T-helper 17 cell (primary cell): ENCODE measurements around the gene LINC01488. TPM values are rescaled to one million over a fixed set of nuclear protein-coding genes. Genes with fewer than 3 reads are reported as not detected.
A peak's percentile ranks its signal among the peaks of the same experiment; 100 is the strongest.

ENCODE experiments used
- ATAC-seq: fragments of 150-1000 bp; cut with Tn5 transposase; 2 replicates; pipeline ENCODE4 v1.10.0; 2021; ENCODE audit warnings: mild to moderate bottlenecking, moderate library complexity
- DNase-seq, 3 donors: peaks; one replicate each; pipeline versions ENCODE4 v3.0.0 to v3.0.0-alpha.2; 2020 to 2021
- H3K9me3 ChIP-seq: one replicate; pipeline ENCODE4 v1.7.0; 2013; ENCODE audit warnings: low read length, mild to moderate bottlenecking; ENCODE audit not compliant: control insufficient read depth, poor library complexity, severe bottlenecking
- H3K27ac Mint-ChIP-seq: one replicate; pipeline ENCODE4 v1.8.0; 2022; ENCODE audit warnings: mild to moderate bottlenecking, moderate library complexity, mixed read lengths
- H3K27me3 Mint-ChIP-seq: one replicate; pipeline ENCODE4 v1.8.0; 2022; ENCODE audit warnings: mixed read lengths
- H3K36me3 Mint-ChIP-seq: one replicate; pipeline ENCODE4 v1.8.0; 2022; ENCODE audit warnings: low read depth, mixed read lengths
- H3K4me1 Mint-ChIP-seq: one replicate; pipeline ENCODE4 v1.8.0; 2022; ENCODE audit warnings: mild to moderate bottlenecking, mixed read lengths
- H3K4me3 Mint-ChIP-seq: one replicate; pipeline ENCODE4 v1.8.0; 2022; ENCODE audit warnings: mild to moderate bottlenecking, moderate library complexity, mixed read lengths
- total RNA-seq, 4 donors: library from RNA in 2 of 4; stranded (reverse) in 2 of 4; gene quantifications; one replicate each; pipeline ENCODE4 v1.2.3 and lab custom pipeline; 2022 to 2026

LINC01488 gene
- total RNA-seq, 2 donors from 2014 or later = not detected

GRCh38 chr11:69440876-69441275 is 40.6 kb upstream of the LINC01488 start:
- no peaks in the 10 kb centered on the region for H3K9me3 ChIP-seq
- ATAC-seq = no peak
- Mint-ChIP-seq H3K36me3 (no peaks in the 10 kb centered on the region), H3K27ac (no peak overlapping the region), H3K27me3 (peaks cover 14% of the 10 kb centered on the region), H3K4me1 (peaks cover 2% of the 10 kb centered on the region), H3K4me3 (no peak overlapping the region)
- DNase-seq = no peak

- no peak overlapping the region for H3K27ac Mint-ChIP-seq
- H3K36me3 Mint-ChIP-seq = no peaks in the 10 kb centered on the region
- H3K4me1 Mint-ChIP-seq = peaks cover 2% of the 10 kb centered on the region
- H3K27me3 Mint-ChIP-seq = peaks cover 16% of the 10 kb centered on the region
- DNase-seq (no peak), ATAC-seq (no peak)
- no peak overlapping the region for H3K4me3 Mint-ChIP-seq
- H3K9me3 ChIP-seq = no peaks in the 10 kb centered on the region
Observed at GRCh38 chr11:69442012-69442806, 39.3 kb upstream of the LINC01488 start.

GRCh38 chr11:69442807-69443137 is 38.7 kb upstream of the LINC01488 start:
- H3K4me1 Mint-ChIP-seq = peaks cover 2% of the 10 kb centered on the region
- H3K9me3 ChIP-seq = no peaks in the 10 kb centered on the region
- peak overlapping the region; percentile 66 for H3K4me3 Mint-ChIP-seq
- H3K27me3 Mint-ChIP-seq = peaks cover 20% of the 10 kb centered on the region
- DNase-seq = no peak
- H3K36me3 Mint-ChIP-seq = no peaks in the 10 kb centered on the region
- ATAC-seq = no peak
- no peak overlapping the region for H3K27ac Mint-ChIP-seq

GRCh38 chr11:69443138-69443967 is 38.1 kb upstream of the LINC01488 start:
- Mint-ChIP-seq H3K4me1 (peaks cover 2% of the 10 kb centered on the region), H3K27me3 (peaks cover 26% of the 10 kb centered on the region), H3K4me3 (peak overlapping the region; percentile 66), H3K36me3 (no peaks in the 10 kb centered on the region), H3K27ac (peak overlapping the region; percentile 41)
- H3K9me3 ChIP-seq = no peaks in the 10 kb centered on the region
- ATAC-seq (peak; percentile 89), DNase-seq (peak; percentile 24 to 31 (median 31))

GRCh38 chr11:69443968-69444364 is 37.5 kb upstream of the LINC01488 start:
- peak overlapping the region; percentile 66 for H3K4me3 Mint-ChIP-seq
- H3K27me3 Mint-ChIP-seq = peaks cover 28% of the 10 kb centered on the region
- no peaks in the 10 kb centered on the region for H3K9me3 ChIP-seq
- no peak for DNase-seq
- H3K36me3 Mint-ChIP-seq = no peaks in the 10 kb centered on the region
- peak overlapping the region; percentile 41 for H3K27ac Mint-ChIP-seq
- peaks cover 2% of the 10 kb centered on the region for H3K4me1 Mint-ChIP-seq
- no peak for ATAC-seq

- Mint-ChIP-seq H3K36me3 (no peaks in the 10 kb centered on the region), H3K27ac (no peak overlapping the region), H3K27me3 (peaks cover 25% of the 10 kb centered on the region), H3K4me3 (peak overlapping the region; percentile 66), H3K4me1 (peaks cover 2% of the 10 kb centered on the region)
- no peaks in the 10 kb centered on the region for H3K9me3 ChIP-seq
- no peak for ATAC-seq
- DNase-seq = no peak
Observed at GRCh38 chr11:69444381-69445130, 36.9 kb upstream of the LINC01488 start.

GRCh38 chr11:69445131-69445470 is 36.4 kb upstream of the LINC01488 start:
- ATAC-seq = no peak
- no peak for DNase-seq

GRCh38 chr11:69446108-69446507 is 35.4 kb upstream of the LINC01488 start:
- Mint-ChIP-seq H3K27ac (no peak overlapping the region), H3K4me1 (peaks cover 2% of the 10 kb centered on the region), H3K27me3 (peaks cover 29% of the 10 kb centered on the region), H3K36me3 (no peaks in the 10 kb centered on the region), H3K4me3 (no peak overlapping the region)
- DNase-seq = no peak
- H3K9me3 ChIP-seq = no peaks in the 10 kb centered on the region
- ATAC-seq = no peak

More at GRCh38 chr11:69445131-69445470, 36.4 kb upstream of the LINC01488 start:
- peaks cover 2% of the 10 kb centered on the region for H3K4me1 Mint-ChIP-seq
- H3K4me3 Mint-ChIP-seq = no peak overlapping the region
- peaks cover 24% of the 10 kb centered on the region for H3K27me3 Mint-ChIP-seq
- no peak overlapping the region for H3K27ac Mint-ChIP-seq
- no peaks in the 10 kb centered on the region for H3K9me3 ChIP-seq
- H3K36me3 Mint-ChIP-seq = no peaks in the 10 kb centered on the region

- no peaks in the 10 kb centered on the region for H3K9me3 ChIP-seq
- H3K27ac Mint-ChIP-seq = no peak overlapping the region
- H3K4me1 Mint-ChIP-seq = peaks cover 2% of the 10 kb centered on the region
- H3K36me3 Mint-ChIP-seq = peaks cover 5% of the 10 kb centered on the region
- no peak for DNase-seq
- H3K4me3 Mint-ChIP-seq = no peak overlapping the region
- H3K27me3 Mint-ChIP-seq = peaks cover 29% of the 10 kb centered on the region
- no peak for ATAC-seq
Observed at GRCh38 chr11:69447786-69448185, 33.7 kb upstream of the LINC01488 start.

- H3K9me3 ChIP-seq = no peaks in the 10 kb centered on the region
- no peak overlapping the region for H3K27ac Mint-ChIP-seq
- peaks cover 5% of the 10 kb centered on the region for H3K36me3 Mint-ChIP-seq
- no peak overlapping the region for H3K4me3 Mint-ChIP-seq
- ATAC-seq (no peak), DNase-seq (no peak)
- H3K4me1 Mint-ChIP-seq = no peaks in the 10 kb centered on the region
- H3K27me3 Mint-ChIP-seq = peaks cover 29% of the 10 kb centered on the region
Observed at GRCh38 chr11:69448471-69449284, 32.8 kb upstream of the LINC01488 start.

GRCh38 chr11:69449320-69450063 is 32.0 kb upstream of the LINC01488 start:
- Mint-ChIP-seq H3K36me3 (peaks cover 5% of the 10 kb centered on the region), H3K4me3 (no peak overlapping the region), H3K27ac (no peak overlapping the region), H3K4me1 (no peaks in the 10 kb centered on the region), H3K27me3 (peaks cover 29% of the 10 kb centered on the region)
- ATAC-seq (no peak), DNase-seq (no peak)
- no peaks in the 10 kb centered on the region for H3K9me3 ChIP-seq
